ENCODE measurements around the gene GLI3. TPM values are rescaled to one million over a fixed set of nuclear protein-coding genes. Genes with fewer than 3 reads are reported as not detected.

Gene GLI3
- total RNA-seq, 1 experiment from 2014 or later = 45.0 TPM

- no peaks in the 10 kb centered on the region for H3K79me2 ChIP-seq (ENCODE audit: insufficient read depth, low read length)
- no peak overlapping the region for H3K14ac ChIP-seq (ENCODE audit: insufficient read depth, low read length)
- H3K23ac ChIP-seq (ENCODE audit: insufficient read length, low read depth, low read length) = no peak overlapping the region
- H3K4me1 ChIP-seq (ENCODE audit: insufficient read depth, low read length) = peaks cover 5% of the 10 kb centered on the region; the same call in 1 of the 2 replicates
- H2BK5ac ChIP-seq (ENCODE audit: insufficient read length, low read length) = no peak overlapping the region
- H4K20me1 ChIP-seq (ENCODE audit: control insufficient read depth, insufficient read depth, insufficient read length) = no peaks in the 10 kb centered on the region
- H3K9me3 ChIP-seq (ENCODE audit: control insufficient read depth, low read depth, low read length) = no peaks in the 10 kb centered on the region
- no peak overlapping the region for H4K5ac ChIP-seq (ENCODE audit: insufficient read length, low read depth, low read length)
- H2BK120ac ChIP-seq (ENCODE audit: low read depth, low read length, poor library complexity, severe bottlenecking) = no peak overlapping the region
- H2AFZ ChIP-seq (ENCODE audit: low read length) = no peak overlapping the region
- H3K27me3 ChIP-seq (ENCODE audit: insufficient read depth, low read length) = no peaks in the 10 kb centered on the region
- no peak overlapping the region for H3K4me3 Mint-ChIP-seq
- H3K56ac ChIP-seq (ENCODE audit: insufficient read length, low read depth, low read length) = no peak overlapping the region
- H2AK5ac ChIP-seq (ENCODE audit: insufficient read length, low read length) = no peak overlapping the region
- TF ChIP-seq, protein P1, sequence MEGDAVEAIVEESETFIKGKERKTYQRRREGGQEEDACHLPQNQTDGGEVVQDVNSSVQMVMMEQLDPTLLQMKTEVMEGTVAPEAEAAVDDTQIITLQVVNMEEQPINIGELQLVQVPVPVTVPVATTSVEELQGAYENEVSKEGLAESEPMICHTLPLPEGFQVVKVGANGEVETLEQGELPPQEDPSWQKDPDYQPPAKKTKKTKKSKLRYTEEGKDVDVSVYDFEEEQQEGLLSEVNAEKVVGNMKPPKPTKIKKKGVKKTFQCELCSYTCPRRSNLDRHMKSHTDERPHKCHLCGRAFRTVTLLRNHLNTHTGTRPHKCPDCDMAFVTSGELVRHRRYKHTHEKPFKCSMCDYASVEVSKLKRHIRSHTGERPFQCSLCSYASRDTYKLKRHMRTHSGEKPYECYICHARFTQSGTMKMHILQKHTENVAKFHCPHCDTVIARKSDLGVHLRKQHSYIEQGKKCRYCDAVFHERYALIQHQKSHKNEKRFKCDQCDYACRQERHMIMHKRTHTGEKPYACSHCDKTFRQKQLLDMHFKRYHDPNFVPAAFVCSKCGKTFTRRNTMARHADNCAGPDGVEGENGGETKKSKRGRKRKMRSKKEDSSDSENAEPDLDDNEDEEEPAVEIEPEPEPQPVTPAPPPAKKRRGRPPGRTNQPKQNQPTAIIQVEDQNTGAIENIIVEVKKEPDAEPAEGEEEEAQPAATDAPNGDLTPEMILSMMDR (conservative IDR thresholded peaks at IDR 0.05) = no peak
- peaks cover 22 to 25% of the 10 kb centered on the region in 2 experiments for H3K4me1 Mint-ChIP-seq
- no peak overlapping the region for H3K4ac ChIP-seq (ENCODE audit: low read depth, low read length)
- no peak for DNase-seq
- H4K8ac ChIP-seq (replicated peaks; ENCODE audit: insufficient read length, low read depth, low read length) = no peak overlapping the region
- H3K18ac ChIP-seq (ENCODE audit: insufficient read length, low read depth, low read length) = no peak overlapping the region
- no peak overlapping the region for H2BK12ac ChIP-seq (ENCODE audit: insufficient read length, low read depth, low read length)
- H3T11ph ChIP-seq (ENCODE audit: low read length) = no peak overlapping the region
- H3K36me3 Mint-ChIP-seq (ENCODE audit: insufficient read depth in 1 of 3, low read depth in 3 of 3) = no peaks in the 10 kb centered on the region; a peak in 1 of 7 replicates
- no peaks in the 10 kb centered on the region for H3K27me3 Mint-ChIP-seq (ENCODE audit: low read depth)
- no peak overlapping the region for H2BK15ac ChIP-seq (ENCODE audit: low read depth, low read length)
- no peaks in the 10 kb centered on the region for H3K23me2 ChIP-seq (ENCODE audit: insufficient read length, low read depth, low read length, poor library complexity, severe bottlenecking)
- no peak overlapping the region for H3K27ac Mint-ChIP-seq
- no peaks in the 10 kb centered on the region for H3K79me1 ChIP-seq (ENCODE audit: insufficient read depth, low read depth, low read length, poor library complexity, severe bottlenecking)
- H3K4me2 ChIP-seq (ENCODE audit: insufficient read depth, insufficient read length, low read length) = no peak overlapping the region
- no peak overlapping the region for H3K9ac ChIP-seq (ENCODE audit: extremely low read depth, insufficient read length, low read length)
- H3K9me3 Mint-ChIP-seq = no peaks in the 10 kb centered on the region; a peak in 1 of 5 replicates
- H3K27ac ChIP-seq (ENCODE audit: insufficient read length, low read depth, low read length) = no peak overlapping the region
- no peak overlapping the region for H4K91ac ChIP-seq (ENCODE audit: insufficient read length, low read depth, low read length)
- H2BK20ac ChIP-seq (ENCODE audit: low read depth, low read length, poor library complexity, severe bottlenecking) = no peak overlapping the region
These were observed 161.6 kb downstream of the GLI3 start for GRCh38 chr7:42075418-42075817.
